Ovary (tissue), 3 donors: Measurements from ENCODE around the gene TRAK1.

Experiments
- EP300 ChIP-seq: sonication (generic); formaldehyde crosslinking; IDR thresholded peaks from one replicate; pipeline ENCODE4 v1.6.1; 2017; ENCODE audit warnings: antibody characterized with exemption
- TF ChIP-seq, protein P1 (sequence below), 3 donors: fragments of 450-650 bp in 2 of 3; fragments of 200-600 bp in 1 of 3; IDR thresholded peaks; one replicate each; pipeline versions ENCODE4 v1.5.1 to v1.8.0; 2016 to 2022; ENCODE audit warnings: antibody characterized with exemption in 3 of 3, mild to moderate bottlenecking in 1 of 3
- donor health status: DM: no; HTN: no; CAD: no.

DNA sequence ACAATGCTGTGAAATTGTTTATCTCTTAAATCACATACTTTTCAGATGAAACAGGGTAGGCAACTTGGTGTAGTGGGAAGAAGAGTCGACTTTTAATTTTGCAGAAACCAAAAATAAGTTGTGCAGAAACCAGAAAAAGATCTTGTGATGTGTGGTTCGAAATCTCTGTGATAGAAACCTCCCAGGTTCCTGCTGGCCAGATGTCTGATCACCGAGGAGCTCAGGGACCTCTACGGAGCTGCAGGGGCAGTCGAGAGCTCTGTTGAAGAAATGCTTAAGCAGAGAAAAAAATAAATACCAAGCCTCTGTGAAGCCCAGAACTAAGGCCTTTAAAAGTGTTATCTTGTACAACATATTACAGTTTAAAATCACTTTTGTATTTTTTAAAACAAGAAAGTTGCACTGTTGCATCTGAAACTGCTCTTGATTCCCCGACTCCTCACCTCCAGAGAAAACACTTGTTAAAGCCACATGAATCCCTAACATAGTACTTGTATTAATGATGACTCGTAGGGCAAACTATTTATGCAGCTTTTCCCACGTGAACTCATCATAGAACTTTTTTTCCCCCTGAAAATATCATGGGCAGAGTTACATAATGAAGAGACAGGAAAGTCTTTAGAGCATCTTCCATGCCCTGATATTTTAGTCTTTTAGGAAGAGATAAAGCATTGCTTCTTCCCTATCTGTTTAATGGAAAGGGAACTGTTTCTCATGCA is 123.6 kb downstream of the TRAK1 start:
- TF ChIP-seq, protein P1, sequence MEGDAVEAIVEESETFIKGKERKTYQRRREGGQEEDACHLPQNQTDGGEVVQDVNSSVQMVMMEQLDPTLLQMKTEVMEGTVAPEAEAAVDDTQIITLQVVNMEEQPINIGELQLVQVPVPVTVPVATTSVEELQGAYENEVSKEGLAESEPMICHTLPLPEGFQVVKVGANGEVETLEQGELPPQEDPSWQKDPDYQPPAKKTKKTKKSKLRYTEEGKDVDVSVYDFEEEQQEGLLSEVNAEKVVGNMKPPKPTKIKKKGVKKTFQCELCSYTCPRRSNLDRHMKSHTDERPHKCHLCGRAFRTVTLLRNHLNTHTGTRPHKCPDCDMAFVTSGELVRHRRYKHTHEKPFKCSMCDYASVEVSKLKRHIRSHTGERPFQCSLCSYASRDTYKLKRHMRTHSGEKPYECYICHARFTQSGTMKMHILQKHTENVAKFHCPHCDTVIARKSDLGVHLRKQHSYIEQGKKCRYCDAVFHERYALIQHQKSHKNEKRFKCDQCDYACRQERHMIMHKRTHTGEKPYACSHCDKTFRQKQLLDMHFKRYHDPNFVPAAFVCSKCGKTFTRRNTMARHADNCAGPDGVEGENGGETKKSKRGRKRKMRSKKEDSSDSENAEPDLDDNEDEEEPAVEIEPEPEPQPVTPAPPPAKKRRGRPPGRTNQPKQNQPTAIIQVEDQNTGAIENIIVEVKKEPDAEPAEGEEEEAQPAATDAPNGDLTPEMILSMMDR (IDR thresholded peaks at IDR 0.05): no peak
- TF ChIP-seq EP300: no peak
